ENCODE results near the gene KLLN.
"Not testable (repeated sequence)": the region's sequence is repeated elsewhere in the genome, so short reads cannot be mapped to it uniquely, and the experiment has no call there.

Gene KLLN

GRCh38 chr10:87844837-87845623 lies 18.3 kb downstream of the KLLN start:
- H3K27ac ChIP-seq, result peak overlapping the region; percentile 88
- DNase-seq (ENCODE audit: low read depth, low spot score), result no peak

GRCh38 chr10:87843714-87844113 lies 19.6 kb downstream of the KLLN start:
- no peak for DNase-seq (ENCODE audit: low read depth, low spot score)

GRCh38 chr10:87842776-87843497 lies 20.4 kb downstream of the KLLN start:
- H3K27ac ChIP-seq, result peak overlapping the region; percentile 88
- DNase-seq (ENCODE audit: low read depth, low spot score), result peak; percentile 65

More at GRCh38 chr10:87843714-87844113, 19.6 kb downstream of the KLLN start:
- H3K27ac ChIP-seq, result peak overlapping the region; percentile 88

DNA sequence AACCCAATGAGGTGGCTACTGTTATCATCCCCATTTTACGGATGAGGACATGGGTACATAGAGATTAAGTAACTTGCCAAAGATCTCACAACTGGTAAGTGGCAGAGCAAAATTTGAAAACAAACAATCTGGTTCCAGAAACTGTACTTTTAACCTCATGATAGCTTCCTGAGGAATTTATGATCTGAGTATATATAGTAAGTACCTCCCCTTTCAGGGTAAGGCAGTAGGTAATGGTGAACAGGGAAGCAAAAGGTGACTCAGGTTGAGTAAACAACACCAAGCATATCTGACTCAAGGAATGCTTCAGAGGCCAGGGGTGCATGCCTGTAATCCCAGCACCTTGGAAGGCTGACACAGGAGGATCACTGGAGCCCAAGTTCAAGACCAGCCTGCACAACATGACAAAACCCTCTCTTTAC lies 21.1 kb downstream of the KLLN start:
- H3K27ac ChIP-seq, result peak overlapping the region; percentile 88
- DNase-seq (ENCODE audit: low read depth, low spot score), result peak; percentile 97

DNA sequence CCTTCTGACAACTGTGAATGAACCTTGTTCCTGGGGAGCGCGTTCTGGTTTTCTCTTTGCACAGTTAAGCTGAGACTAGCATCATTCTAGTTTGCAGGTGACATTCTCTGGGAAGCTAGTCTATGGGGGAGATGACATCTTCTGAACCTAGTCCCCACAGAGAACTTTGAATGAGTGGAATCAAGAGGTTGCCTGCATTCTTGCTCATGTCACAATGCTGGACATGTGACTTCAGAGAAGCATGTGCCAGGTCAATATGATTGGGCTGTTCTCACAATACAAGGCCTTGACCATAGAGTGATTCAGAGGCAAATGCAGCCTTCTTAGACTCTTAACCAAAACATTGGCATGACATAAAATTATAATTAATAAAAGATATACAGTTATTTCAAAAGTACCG lies 22.1 kb downstream of the KLLN start:
- DNase-seq (ENCODE audit: low read depth, low spot score), result no peak
- H3K27ac ChIP-seq, result no peak overlapping the region

GRCh38 chr10:87838650-87839049 lies 24.7 kb downstream of the KLLN start:
- no peak for DNase-seq (ENCODE audit: low read depth, low spot score)
- no peak overlapping the region for H3K27ac ChIP-seq

GRCh38 chr10:87837445-87837844 lies 25.9 kb downstream of the KLLN start:
- no peak for DNase-seq (ENCODE audit: low read depth, low spot score)
- no peak overlapping the region for H3K27ac ChIP-seq

- no peak for DNase-seq (ENCODE audit: low read depth, low spot score)
Measured at GRCh38 chr10:87836098-87836497, 27.2 kb downstream of the KLLN start.

GRCh38 chr10:87829986-87830729 lies 33.2 kb downstream of the KLLN start:
- no peak for DNase-seq (ENCODE audit: low read depth, low spot score)
- H3K27ac ChIP-seq, result no peak overlapping the region

More at GRCh38 chr10:87836098-87836497, 27.2 kb downstream of the KLLN start:
- H3K27ac ChIP-seq, result no peak overlapping the region

DNA sequence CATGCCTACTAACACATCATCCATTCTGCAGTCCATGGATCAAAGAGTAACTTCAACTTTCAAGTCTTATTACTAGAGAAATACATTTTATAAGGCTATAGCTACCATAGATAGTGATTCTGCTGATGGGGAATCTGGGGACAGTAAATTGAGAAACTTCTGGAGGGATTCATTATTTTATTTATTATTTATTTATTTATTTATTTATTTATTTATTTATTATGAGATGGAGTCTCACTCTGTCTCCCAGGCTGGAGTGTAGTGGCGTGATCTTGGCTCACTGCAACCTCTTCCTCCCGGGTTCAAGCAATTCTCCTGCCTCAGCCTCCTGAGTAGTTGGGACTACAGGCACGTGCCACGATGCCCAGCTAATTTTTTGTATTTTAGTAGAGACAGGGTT lies 34.3 kb downstream of the KLLN start:
- DNase-seq (ENCODE audit: low read depth, low spot score), result not testable (repeated sequence)

GRCh38 chr10:87827681-87828080 lies 35.7 kb downstream of the KLLN start:
- DNase-seq (ENCODE audit: low read depth, low spot score), result no peak
- no peak overlapping the region for H3K27ac ChIP-seq

More for the DNA sequence above, 34.3 kb downstream of the KLLN start:
- H3K27ac ChIP-seq, result not testable (repeated sequence)

GRCh38 chr10:87826653-87827052 lies 36.7 kb downstream of the KLLN start:
- DNase-seq (ENCODE audit: low read depth, low spot score), result no peak
- H3K27ac ChIP-seq, result no peak overlapping the region

DNA sequence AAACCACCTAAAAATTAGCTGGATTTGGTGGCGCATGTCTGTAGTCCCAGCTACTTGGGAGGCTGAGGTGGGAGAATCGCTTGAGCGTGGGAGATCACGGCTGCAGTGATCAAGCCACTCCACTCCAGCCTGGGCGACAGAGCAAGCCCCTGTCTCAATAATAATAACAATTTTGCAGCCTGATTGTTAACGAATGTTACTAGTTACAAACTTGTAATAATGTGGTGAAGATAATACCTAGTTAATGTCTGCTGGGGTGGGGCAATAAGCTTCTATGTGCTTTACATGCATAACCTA lies 44.1 kb downstream of the KLLN start:
- no peak for DNase-seq (ENCODE audit: low read depth, low spot score)
- H3K27ac ChIP-seq, result peak overlapping the region; percentile 91

DNA sequence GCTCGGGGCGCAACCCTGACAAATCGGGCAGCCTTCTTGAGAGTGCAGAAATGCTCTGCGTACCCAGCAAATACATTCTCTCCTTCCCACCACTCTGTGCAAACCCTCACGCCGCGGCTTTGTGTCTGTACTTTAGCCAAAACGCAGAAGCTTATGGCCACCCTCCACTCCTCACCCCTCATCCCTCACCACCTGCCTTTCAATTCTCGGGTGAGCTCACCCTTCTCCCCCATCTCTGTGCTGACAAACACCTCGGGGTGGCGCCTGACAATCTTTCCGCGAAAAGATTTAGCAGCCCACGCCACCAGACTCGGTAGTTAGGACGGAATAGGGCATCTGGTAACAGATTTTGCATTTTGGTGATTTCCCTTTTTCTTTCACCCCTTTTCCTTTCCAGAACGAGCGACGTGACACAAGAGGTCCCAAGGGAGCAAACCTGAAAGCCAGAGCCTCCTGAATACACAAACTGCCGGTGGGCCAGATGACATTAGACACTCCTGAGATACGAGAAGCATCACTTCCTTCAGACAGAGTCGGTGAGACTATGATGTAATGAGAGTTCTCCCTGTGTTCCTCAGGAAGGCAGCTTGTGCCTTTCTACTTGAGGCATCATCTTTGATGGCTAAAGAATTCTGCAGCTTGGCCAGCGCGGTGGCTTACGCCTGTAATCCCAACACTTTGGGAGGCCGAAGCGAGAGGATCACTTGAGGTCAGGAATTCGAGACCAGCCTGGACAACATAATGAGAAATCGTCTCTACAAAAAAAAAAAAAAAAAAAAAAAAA lies 44.6 kb downstream of the KLLN start:
- no peak for DNase-seq (ENCODE audit: low read depth, low spot score)
- peak overlapping the region; percentile 91 for H3K27ac ChIP-seq

- peak within 1 kb of the TSS; percentile 91 for H3K27ac ChIP-seq
- peak; percentile 34 for DNase-seq (ENCODE audit: low read depth, low spot score)
Measured at GRCh38 chr10:87817609-87818504, 45.5 kb downstream of the KLLN start, which contains the start of gene ATAD1. TSS of gene ATAD1 (minus strand) at chr10:87818226. CDS start at chr10:87814599, 3,627 bp downstream.

DNA sequence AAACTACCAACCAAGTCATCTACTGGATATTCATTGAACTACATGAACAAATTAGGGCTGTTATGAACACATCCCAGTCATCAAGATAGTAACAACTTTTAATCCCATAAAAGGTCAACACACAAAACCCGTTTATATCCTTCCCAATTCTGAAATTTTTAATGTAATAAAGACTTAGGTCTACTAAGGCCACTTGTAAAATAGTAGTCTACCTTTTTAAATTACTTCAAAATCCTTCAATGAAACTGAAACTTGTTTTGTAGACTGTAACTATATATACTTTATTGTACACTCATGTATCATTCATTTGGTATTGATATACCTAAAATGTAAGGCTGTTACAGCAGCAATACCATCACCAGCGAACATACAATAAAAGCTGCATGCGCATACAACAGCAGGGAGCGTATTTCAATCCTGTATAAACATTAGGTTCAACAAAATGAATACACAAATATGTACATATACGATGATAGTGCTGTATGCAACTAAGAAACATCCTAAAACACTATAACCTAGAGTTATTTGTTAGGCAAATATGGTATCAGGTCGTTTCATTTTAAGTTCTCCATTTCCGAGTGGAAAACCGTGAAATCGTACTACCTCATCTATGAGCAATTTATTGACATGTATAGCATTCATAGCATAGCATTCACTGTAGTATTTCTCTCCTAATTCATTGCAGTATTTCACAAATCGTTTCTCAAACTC lies 46.3 kb downstream of the KLLN start:
- no peak for DNase-seq (ENCODE audit: low read depth, low spot score)
- H3K27ac ChIP-seq, result peak overlapping the region; percentile 91

- H3K27ac ChIP-seq, result no peak overlapping the region
- no peak for DNase-seq (ENCODE audit: low read depth, low spot score)
Measured at GRCh38 chr10:87816163-87816897, 47.0 kb downstream of the KLLN start.

Data from epithelial cell of prostate (primary cell).